GM21619 (cell line): ENCODE measurements around the gene FHL3.
A peak's percentile ranks its signal among the peaks of the same experiment; 100 is the strongest.

ENCODE experiments used
- ATAC-seq: cut with Tn5 transposase; IDR thresholded peaks from one replicate; pipeline ENCODE4 v1.9.1; 2021; ENCODE audit not compliant: unreplicated experiment

Gene FHL3

GRCh38 chr1:38014724-38015424, 9.6 kb upstream of the FHL3 start:
- ATAC-seq = no peak

DNA sequence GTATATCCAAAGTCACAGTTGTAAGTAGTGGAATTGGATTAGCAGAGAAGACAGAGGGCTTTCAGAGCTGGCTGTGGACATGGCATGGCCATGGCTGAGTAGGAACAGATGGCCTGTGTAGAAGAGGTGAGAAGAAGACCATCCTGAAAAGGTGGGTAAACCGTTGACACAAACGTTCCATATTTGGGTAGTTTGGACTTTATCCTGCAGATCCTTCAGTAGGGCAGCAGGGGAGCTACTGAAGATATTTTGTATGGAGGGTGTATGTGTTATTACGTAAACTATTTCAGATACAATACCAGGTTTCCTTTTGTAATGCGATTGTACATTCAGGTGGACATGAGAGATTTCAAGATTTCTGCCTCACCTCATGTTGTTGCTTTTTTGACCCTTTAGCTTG, 8.9 kb upstream of the FHL3 start:
- ATAC-seq = no peak

DNA sequence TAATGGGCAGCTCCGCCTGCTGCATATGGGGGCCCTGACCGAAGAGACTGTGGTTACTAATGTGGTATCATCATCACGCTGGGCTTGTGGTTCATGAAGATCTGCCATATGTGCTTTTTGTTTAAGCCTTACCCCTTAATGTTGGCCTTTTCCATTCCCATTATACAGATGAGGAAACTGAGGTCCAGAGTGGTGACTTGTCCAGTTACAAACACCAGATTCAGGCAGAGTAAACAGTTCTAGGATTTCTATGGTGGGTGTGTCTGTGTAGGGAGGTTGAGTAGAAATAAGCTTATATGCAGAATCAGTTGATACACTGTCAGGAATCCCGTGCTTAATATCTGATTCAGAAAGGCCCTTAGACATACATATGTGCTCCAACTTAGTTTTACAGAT, 7.9 kb upstream of the FHL3 start:
- ATAC-seq = no peak

DNA sequence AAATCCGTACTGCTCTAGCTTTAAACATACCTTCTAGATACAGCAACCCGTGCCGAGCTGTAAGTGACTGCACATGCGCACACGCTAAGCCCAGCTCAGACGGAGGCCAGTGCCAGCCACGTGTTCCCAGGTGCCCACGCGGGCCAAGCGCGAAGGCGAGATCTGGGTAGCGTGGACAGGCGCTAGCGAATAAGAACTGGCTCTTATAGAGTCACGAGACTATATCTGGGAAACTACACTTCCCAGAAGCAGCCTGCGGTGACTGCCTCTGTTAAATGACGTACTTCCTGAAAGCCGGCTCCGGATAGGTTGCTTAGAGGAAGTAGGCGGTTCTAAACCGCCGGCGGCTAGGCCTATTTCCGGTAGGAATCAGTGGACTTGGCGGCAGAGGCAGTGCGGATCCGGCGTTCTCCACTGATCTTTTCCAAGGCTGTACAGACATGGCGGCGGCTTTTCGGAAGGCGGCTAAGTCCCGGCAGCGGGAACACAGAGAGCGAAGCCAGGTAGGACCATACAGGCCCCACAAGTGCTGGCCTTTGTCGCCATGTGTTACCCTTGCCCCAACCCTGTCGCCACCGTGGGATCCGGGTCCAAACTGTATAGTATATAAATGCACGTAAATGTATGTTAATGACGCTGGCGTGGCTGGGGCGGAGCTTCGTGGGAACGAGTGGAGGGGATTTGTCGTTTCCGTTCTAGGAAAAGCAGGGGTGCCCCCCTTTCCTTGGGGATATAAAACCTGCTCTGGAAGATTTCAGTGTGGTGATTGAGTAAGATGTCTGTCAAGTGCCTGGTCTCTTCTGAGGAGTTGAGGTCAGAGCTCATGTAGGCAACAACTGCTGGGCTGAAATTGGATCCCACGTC, 7.3 kb upstream of the FHL3 start, which contains the start of gene UTP11:
Gene UTP11 (plus strand): TSS at position 372 of the 864 bp plus-strand sequence. CDS start 69 bp downstream, at position 441.
- peak; percentile 94 for ATAC-seq

DNA sequence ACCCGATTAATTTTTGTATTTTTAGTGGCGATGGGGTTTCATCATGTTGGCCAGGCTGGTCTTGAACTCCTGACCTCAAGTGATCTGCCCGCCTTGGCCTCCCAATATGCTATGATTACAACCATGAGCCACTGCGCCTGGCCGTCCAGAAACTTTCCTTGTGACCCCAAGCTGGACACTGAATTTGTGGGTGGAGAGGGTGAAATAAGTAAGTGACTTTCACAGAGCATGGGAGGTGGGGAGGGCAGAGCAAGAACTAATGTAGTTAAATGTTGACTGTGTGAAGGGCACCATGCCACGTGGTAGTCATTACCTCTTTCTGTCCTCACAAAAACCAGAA, 4.5 kb upstream of the FHL3 start:
- no peak for ATAC-seq

GRCh38 chr1:38009088-38009840, 4.0 kb upstream of the FHL3 start:
- no peak for ATAC-seq

DNA sequence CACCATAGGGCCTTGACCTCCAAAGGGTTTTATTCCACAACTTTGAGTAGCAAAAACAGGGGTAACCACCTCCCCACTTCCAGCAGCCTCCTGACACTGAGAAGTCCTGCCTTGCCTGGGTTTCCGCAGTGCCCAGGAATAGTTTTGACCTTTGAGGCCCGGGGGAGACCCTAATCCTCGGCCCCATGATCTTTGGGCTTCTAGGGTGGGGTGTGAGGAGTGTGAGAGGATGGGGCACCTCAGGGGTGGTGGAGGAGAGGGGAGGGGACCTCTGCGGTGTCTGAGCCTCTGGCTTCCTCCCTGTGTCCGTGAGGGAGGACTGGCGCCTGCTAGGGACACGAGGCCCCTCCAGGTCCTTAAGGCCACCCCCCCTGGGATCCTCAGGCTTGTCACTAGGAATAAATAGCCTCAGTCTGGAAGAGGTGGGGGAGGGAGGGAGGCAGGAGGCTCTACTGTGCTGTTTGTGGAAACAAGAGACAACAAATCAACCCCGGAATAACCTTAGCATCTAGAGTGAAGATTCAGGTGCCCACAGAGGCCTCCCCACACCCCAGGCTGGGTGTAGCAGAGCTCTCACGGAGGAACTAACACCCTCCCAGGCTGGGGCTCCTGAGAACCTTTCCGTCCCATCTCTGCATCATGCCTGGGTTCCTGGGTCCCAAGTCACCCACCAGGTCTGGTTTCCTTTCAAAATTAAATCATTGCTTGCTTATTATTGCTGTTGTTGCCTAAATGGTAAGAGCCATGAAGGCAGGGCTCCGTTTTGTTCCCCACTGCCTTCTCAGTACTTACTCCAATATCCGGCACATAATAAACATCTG, 904 bp upstream of the FHL3 start:
- no peak for ATAC-seq

- ATAC-seq = no peak
Observed at GRCh38 chr1:38004284-38005108, 818 bp downstream of the FHL3 start.

DNA sequence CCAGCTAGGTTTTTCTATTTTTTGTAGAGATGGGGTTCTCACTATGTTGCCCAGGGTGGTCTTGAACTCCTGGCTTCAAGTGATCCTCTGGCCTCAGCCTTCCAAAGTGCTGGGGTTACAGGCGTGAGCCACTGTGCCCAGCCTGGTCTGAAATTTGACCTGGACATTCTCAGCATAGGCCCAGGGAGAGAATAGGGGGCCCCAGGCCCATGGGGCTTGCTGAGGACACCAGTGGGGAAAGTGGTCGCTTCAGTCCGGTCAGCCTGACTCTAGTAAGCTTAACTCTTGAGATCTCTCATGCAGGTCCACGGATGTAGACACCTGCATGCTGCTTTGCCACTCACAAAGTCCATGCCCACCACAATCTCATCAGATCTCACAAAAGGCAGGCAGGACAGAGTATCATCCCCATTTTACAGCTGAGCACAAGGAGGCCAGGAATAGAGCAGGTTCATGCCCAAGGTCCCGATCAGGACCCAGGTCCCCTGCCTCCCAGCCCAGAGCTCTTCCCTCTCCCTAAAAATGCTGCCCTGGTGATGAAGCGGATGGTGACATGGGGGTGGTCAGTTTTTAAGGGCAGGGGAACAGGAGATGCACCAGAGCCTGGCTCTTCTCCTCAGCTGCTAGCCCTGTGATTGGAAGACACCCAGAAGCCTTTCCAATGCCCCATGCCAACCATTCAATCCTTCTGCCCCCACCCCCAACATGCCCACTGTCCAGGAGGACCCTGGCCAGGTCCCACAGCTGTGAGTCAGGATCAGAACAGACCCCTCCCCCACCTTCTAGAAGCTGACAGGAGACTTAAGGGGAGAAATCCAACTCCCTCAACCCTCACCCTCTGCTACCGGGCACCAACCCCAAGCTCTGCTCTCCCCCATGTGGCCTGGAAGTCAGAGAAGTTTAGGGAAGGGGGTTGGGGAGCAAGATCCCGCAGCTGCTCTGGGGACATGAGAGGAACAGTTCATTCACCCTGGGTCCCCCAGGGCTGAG, 1.8 kb downstream of the FHL3 start:
- ATAC-seq = no peak

DNA sequence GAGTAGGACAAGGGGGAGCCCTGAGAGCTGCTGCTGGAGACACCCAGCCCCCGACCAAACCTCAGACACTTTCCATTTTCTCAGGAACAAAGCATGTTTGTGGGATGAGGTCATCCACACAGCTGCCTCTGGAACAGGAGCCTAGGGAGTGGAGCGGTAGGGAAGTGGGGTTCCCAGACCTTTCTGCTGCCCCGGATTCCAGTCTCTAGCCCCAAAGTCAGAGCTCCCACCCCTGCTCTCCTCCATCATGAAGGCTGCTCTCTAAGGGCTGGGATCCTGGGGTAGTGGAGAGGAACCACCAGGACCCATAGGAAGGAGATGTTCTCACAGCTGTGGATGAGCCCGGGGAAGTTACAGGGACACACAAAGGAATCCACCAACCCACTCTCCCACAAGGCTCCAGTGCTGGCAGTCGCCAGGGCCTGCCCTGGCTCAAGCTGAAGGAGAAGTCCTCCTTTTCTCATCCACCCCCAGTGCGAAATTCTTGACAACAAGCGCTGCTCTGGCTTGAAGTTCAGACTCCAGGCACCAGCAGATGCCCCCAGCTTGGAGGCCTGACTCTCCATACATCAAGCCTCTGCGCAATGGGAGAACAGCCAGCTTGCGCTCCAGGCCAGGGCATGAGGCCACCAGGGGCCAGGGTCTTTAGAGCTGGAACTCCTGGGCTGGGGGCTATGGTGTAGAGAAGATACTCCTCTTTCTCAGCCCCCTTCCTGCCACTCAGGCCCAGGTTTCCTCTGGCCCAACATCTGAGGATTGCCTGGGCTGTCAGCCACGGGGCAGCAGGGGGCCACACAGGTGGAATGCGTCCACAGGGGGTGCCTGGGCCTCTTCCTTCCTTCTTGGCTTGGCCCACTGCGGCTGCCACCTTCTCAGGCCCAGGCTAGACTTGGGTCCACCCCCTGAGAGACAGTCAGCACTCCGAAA, 4.5 kb downstream of the FHL3 start:
- ATAC-seq = no peak

DNA sequence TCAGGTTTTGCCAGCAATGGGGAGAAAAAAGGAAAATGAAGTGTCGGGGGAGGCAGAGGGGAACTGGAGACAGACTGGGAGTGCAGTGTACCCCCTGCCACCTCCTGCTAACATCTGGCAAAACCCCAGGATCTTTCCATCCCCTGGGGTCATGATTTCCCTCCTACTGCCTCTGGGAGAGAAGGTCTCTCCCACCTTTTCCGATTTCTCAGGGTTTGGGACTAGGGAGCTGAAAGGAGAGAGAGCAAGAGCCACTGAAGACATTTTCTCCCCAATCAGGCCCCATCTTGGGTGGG, 5.1 kb downstream of the FHL3 start:
- ATAC-seq = no peak

DNA sequence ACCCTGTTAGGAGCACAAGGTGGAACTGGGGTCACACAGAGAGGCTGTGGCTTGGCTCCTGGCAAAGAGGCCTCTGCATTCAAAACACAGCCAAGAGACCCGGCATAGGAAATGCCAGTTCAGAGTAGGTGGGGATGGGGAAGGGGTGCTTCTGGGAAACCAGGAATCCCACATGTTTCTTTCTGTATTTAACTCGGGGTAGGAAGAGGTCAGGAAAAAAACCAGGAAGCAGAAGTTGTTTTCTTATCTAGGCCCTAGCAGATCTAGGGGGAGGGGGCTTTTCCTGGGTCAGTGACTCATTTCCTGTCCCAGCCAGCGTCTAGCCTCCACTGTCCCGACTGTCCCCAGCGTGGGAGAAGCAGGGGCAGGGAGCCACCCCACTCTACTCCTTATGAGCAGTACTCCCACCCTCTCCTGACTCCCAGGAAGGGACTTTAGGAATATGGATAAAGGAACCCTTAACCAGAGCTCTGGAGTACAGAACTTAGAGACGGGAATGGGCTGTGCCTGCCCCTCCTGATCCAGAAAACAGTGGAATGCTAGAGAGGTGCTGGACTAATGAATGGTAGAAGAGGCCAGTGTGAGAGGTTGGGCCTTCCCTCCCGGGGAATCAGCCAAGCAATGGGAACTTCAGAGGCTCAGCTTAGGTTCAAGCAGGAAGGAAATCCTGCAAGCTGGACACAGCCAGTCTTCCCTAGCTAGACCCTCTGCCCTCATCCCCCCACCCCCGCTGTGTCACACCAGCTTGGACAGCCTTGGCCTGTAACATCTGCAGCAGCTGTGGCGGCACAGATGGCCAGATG, 5.7 kb downstream of the FHL3 start:
- ATAC-seq = no peak

DNA sequence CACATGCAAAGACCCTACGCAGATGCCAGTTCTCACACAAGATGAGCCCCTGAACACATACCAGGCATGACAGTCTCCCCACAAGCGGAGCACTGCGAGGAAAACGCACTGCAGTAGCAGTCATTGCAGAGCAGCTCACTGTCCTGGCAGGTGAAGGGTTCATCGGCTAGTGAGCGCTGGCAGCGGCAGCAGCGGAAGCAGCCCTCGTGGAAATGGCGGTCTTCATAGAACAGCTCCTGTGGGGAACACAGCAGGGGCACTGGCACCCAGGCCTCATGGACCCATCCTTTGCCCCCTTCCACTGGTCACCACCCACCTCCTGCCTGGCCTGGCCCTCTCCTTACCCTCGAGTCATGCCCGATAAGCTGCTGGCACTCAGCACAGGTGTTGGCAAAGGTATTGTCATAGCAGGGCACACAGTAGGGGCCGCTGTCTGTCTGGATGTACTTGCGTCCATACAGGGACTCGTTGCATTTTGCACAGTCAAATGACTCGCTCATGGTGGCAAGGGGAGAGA, 6.3 kb downstream of the FHL3 start:
- no peak for ATAC-seq

DNA sequence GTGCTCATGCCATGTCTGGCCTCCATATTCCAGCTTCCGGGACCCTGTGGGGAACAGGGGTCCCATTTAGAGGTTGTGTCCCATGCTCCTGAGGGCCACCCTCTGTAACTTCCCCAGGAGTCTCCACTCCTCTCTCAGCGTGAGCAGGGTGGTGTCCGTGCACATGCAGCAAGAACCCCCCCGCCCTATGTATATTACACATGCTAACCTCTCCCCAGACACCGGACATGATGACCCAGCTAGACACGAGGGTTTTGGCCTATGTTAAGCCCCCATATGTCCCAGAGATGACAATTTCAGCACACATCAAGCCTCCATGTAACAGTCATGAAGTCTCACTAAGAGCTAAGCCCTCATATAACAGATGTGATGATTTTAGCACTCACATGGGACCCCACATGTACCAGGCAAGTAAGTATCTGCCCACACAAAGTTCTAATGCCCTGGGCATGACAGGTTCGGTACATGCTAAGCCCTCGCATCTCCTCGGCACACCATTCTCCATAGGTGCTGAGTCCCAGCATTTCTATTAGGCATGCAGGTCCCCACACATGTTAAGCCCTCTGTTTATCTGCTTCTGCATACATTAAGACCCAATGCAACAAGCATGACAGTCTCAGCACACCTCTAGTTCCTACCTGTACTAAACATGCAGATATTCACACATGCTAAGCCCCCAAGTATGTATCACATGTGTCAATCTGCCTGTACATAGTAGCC, 7.1 kb downstream of the FHL3 start:
- no peak for ATAC-seq

- no peak for ATAC-seq
Observed at GRCh38 chr1:37997256-37998088, 7.8 kb downstream of the FHL3 start.
